Parathyroid adenoma (tissue), 2 donors: ENCODE results near the gene SIAH1.

ENCODE experiments used
- H2AFZ ChIP-seq: fragments of 300-600 bp; sonication (generic); one replicate; pipeline ENCODE4 v1.7.0; 2017; ENCODE audit warnings: antibody characterized with exemption, mild to moderate bottlenecking
- H3K27ac ChIP-seq: fragments of 300-600 bp; sonication (generic); one replicate; pipeline ENCODE4 v1.7.0; 2017
- H3K27me3 ChIP-seq: fragments of 300-600 bp; sonication (generic); one replicate; pipeline ENCODE4 v1.7.0; 2017; ENCODE audit warnings: low read length; ENCODE audit not compliant: control insufficient read depth, insufficient read depth
- H3K36me3 ChIP-seq: fragments of 300-600 bp; sonication (generic); one replicate; pipeline ENCODE4 v1.7.0; 2017; ENCODE audit warnings: low read length; ENCODE audit not compliant: control insufficient read depth, insufficient read depth
- H3K4me1 ChIP-seq: fragments of 300-600 bp; sonication (generic); one replicate; pipeline ENCODE4 v1.7.0; 2017; ENCODE audit warnings: control low read depth
- H3K4me2 ChIP-seq: fragments of 300-600 bp; sonication (generic); one replicate; pipeline ENCODE4 v1.7.0; 2017; ENCODE audit warnings: low read length
- H3K4me3 ChIP-seq: fragments of 300-600 bp; sonication (generic); one replicate; pipeline ENCODE4 v1.7.0; 2017; ENCODE audit warnings: low read depth, low read length
- H3K79me2 ChIP-seq: fragments of 300-600 bp; sonication (generic); one replicate; pipeline ENCODE4 v1.7.0; 2017; ENCODE audit warnings: control low read depth
- H3K9ac ChIP-seq: fragments of 300-600 bp; sonication (generic); one replicate; pipeline ENCODE4 v1.7.0; 2017; ENCODE audit warnings: mild to moderate bottlenecking
- H3K9me3 ChIP-seq: fragments of 300-600 bp; sonication (generic); one replicate; pipeline ENCODE4 v1.7.0; 2017; ENCODE audit warnings: low read length; ENCODE audit not compliant: control insufficient read depth
- TF ChIP-seq, protein P1 (sequence below): fragments of 300-600 bp; sonication (generic); IDR thresholded peaks from one replicate; pipeline ENCODE4 v1.7.0; 2017; ENCODE audit warnings: antibody characterized with exemption, mild to moderate bottlenecking
- donor health status: primary hyperparathyroidism.

The SIAH1 gene

DNA sequence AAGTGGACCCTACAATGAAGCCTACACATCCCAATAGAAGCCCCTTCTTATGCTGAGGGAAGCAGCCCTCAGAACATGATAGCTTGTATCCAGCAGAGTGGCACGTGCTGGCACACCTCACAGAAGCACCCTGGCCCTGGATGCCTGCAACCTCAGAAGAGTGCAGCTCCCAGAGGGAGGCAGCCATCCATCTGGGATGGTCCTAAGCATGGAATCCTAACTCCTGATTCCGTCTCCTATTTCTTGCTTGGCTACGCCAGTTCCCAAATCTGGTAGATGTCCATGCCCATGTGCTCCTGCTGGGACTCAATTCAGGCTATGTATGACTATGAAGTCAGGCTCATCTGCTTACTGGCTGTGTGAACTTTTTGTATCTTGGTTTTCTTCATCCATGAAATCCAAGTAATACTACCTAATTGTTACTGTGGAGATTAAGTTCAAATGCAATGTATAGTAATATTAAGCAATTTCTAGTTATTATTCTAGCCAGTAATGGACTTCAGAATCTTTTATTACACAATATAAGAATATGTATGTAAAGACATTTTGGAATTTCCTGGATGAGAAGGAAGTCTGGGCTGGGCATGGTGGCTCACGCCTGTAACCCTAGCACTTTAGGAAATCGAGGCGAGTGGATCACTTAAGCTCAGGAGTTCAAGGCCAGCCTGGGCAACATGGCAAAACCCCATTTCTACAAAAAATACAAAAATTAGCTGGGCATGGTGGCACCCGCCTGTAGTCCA is 32.4 kb downstream of the SIAH1 start:
- Histone ChIP-seq H3K4me2 (no peak overlapping the region), H2AFZ (no peak overlapping the region), H3K9me3 (no peaks in the 10 kb centered on the region), H3K4me1 (no peaks in the 10 kb centered on the region), H3K79me2 (peaks cover 3% of the 10 kb centered on the region), H3K27me3 (no peaks in the 10 kb centered on the region), H3K4me3 (no peak overlapping the region), H3K36me3 (no peaks in the 10 kb centered on the region), H3K27ac (no peak overlapping the region), H3K9ac (no peak overlapping the region)
- TF ChIP-seq, protein P1, sequence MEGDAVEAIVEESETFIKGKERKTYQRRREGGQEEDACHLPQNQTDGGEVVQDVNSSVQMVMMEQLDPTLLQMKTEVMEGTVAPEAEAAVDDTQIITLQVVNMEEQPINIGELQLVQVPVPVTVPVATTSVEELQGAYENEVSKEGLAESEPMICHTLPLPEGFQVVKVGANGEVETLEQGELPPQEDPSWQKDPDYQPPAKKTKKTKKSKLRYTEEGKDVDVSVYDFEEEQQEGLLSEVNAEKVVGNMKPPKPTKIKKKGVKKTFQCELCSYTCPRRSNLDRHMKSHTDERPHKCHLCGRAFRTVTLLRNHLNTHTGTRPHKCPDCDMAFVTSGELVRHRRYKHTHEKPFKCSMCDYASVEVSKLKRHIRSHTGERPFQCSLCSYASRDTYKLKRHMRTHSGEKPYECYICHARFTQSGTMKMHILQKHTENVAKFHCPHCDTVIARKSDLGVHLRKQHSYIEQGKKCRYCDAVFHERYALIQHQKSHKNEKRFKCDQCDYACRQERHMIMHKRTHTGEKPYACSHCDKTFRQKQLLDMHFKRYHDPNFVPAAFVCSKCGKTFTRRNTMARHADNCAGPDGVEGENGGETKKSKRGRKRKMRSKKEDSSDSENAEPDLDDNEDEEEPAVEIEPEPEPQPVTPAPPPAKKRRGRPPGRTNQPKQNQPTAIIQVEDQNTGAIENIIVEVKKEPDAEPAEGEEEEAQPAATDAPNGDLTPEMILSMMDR, result no peak

DNA sequence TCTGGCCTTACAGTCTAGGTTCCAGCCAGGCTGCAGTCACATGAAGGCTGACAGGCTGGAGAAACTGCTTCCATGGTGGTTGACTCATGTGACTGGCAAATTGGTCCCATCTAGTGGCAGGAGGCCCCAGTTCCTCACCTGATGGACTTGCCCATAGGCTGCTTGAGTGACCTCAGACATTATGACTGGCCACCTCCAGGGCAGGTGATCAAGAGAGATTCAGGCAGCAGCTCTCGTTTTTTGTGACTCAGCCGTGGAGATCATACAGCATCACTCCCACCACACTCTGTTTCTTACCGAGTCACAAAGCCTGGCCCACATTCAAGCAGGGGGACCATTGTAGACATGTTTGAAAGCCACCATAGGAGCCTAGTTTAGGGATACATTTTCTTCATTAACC is 34.5 kb downstream of the SIAH1 start:
- no peak overlapping the region for H2AFZ ChIP-seq
- no peak overlapping the region for H3K4me2 ChIP-seq
- TF ChIP-seq, protein P1, result no peak
- no peak overlapping the region for H3K27ac ChIP-seq
- H3K36me3 ChIP-seq, result no peaks in the 10 kb centered on the region
- H3K9me3 ChIP-seq, result no peaks in the 10 kb centered on the region
- peaks cover 3% of the 10 kb centered on the region for H3K79me2 ChIP-seq
- no peak overlapping the region for H3K9ac ChIP-seq
- H3K4me3 ChIP-seq, result no peak overlapping the region
- H3K4me1 ChIP-seq, result no peaks in the 10 kb centered on the region
- H3K27me3 ChIP-seq, result no peaks in the 10 kb centered on the region

DNA sequence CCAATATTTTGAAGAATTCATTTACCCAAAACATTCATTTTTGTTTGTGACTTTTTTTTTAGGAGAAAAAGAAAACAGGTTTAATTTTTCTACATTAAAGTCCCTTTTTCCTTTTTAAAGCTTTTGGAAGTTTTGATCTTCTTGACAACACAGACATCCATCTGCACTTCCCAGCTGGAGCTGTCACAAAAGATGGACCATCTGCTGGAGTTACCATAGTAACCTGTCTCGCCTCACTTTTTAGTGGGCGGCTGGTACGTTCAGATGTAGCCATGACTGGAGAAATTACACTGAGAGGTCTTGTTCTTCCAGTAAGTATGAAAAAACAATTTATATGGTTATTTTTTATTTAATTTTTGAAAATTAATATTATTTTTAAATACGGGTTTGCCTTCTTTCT is 37.2 kb downstream of the SIAH1 start:
- Histone ChIP-seq H3K4me3 (no peak overlapping the region), H3K27me3 (no peaks in the 10 kb centered on the region), H3K4me2 (no peak overlapping the region), H3K27ac (no peak overlapping the region), H3K36me3 (no peaks in the 10 kb centered on the region), H3K79me2 (no peaks in the 10 kb centered on the region), H2AFZ (no peak overlapping the region), H3K9ac (no peak overlapping the region), H3K4me1 (no peaks in the 10 kb centered on the region), H3K9me3 (no peaks in the 10 kb centered on the region)
- TF ChIP-seq, protein P1, result no peak

DNA sequence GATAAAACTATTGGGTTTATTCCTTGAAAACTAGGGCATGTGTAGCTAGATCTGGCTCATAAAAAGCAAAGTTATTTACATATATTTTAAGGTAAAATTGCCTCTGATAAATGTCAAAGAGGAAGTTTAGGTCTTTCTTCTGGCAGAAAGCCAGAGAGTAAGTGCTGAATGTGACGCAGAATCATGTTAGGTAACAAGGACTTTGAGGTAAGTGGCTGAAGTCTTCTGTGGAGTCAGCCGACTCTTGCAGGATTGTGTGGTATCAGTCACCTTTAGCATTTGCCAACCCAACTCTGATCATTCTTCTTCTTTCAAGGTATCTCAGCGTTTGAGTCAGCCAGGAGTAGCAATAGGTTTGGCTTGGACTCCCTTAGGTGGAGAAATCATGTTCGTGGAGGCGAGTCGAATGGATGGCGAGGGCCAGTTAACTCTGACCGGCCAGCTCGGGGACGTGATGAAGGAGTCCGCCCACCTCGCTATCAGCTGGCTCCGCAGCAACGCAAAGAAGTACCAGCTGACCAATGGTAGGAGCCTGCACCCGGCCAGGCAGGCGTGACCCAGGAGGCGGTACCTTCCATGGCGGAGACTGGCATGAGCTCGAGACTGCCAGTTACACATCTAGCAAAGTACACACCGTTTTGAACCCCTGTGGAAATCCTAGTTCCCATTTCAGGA is 37.9 kb downstream of the SIAH1 start:
- no peaks in the 10 kb centered on the region for H3K9me3 ChIP-seq
- H3K79me2 ChIP-seq, result no peaks in the 10 kb centered on the region
- H3K4me3 ChIP-seq, result no peak overlapping the region
- no peak overlapping the region for H3K27ac ChIP-seq
- no peak overlapping the region for H3K4me2 ChIP-seq
- H3K27me3 ChIP-seq, result no peaks in the 10 kb centered on the region
- TF ChIP-seq, protein P1, result no peak
- no peak overlapping the region for H3K9ac ChIP-seq
- H3K4me1 ChIP-seq, result no peaks in the 10 kb centered on the region
- no peaks in the 10 kb centered on the region for H3K36me3 ChIP-seq
- no peak overlapping the region for H2AFZ ChIP-seq
